ENCODE measurements around the gene FYCO1. TPM values are rescaled to one million over a fixed set of nuclear protein-coding genes. Genes with fewer than 3 reads are reported as not detected.
"Not testable (repeated sequence)": the region's sequence is repeated elsewhere in the genome, so short reads cannot be mapped to it uniquely, and the experiment has no call there.

The FYCO1 gene
- 3.7 TPM for polyA plus RNA-seq (2013, experiment 1 of 2)
- polyA plus RNA-seq (2013, experiment 2 of 2), result 3.6 TPM

DNA sequence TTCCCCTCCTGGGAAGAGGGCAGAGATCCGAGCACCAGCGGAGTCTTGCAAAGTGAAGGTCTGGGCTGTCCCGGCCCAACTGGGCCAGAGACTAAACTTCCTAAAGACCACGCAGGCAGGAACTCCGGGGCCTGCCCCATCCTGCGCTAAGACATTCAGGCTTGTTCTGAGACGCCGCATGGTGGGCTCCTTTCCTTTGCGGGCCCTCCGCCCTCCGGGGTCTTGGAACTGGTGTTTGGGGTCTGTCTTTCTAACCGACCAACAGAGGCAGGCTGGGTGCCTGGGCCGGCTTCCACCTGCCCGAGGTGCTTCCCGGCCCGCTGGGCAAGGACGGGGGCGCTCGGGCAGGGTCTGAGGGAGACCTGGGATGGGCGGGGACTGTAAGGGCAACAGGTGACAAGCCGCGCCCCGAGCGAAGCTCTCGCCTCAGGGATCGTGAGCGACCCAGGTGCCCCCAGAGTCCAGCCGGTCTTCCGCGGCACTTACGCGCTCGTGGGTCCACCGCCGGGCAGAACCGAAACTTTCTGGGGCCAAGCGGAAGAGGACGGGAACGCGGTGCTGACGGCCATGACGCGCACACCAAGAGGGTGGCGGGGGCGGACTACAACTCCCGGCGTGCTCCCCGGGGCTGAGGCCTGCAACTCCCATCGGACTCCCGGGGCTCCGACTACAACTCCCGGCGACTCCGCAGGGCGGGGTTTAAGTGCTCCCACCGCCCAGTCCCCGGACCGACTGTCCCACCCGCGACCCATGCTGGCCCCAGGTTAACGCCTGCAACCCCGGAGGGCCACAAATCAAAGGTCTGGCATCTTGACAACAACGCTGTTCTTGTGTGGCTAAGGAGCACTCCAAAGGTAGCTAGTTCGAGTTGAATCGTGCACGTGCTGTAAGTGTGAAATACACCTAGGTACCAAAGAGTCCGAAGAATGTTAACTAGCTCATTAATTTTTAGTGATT, at the start of gene FYCO1:
Gene FYCO1, minus strand, starts transcription at position 589 of the 957 bp plus-strand sequence. CDS start 10,914 bp downstream, outside the sequence.
- peak; percentile 93 for DNase-seq
- H3K27me3 ChIP-seq (ENCODE audit: insufficient read depth, low read length, poor library complexity), result no peaks in the 10 kb centered on the region
- no peak within 1 kb of the TSS for H3K27ac ChIP-seq (ENCODE audit: low read depth, low read length)
- no CpG with 5 or more reads among the region's 67 CpGs for WGBS (ENCODE audit: extremely low coverage, insufficient coverage, low lambda C conversion rate)
- no peak within 1 kb of the TSS for H2AK5ac ChIP-seq (ENCODE audit: low read length)
- no peak within 1 kb of the TSS for H4K5ac ChIP-seq (ENCODE audit: low read length)
- peak within 1 kb of the TSS; percentile 87 for H3K56ac ChIP-seq (ENCODE audit: low read length)
- peak within 1 kb of the TSS; percentile 89 for H3K23ac ChIP-seq (ENCODE audit: low read length)
- H3K4me2 ChIP-seq (ENCODE audit: low read length), result peak within 1 kb of the TSS; percentile 88
- peak within 1 kb of the TSS; percentile 84 for H3K4me3 ChIP-seq (ENCODE audit: low read length)
- peaks cover 8% of the 10 kb centered on the region for H3K4me1 ChIP-seq (ENCODE audit: control insufficient read depth, low read depth, low read length)
- no peaks in the 10 kb centered on the region for H3K36me3 ChIP-seq (ENCODE audit: control insufficient read depth, insufficient read depth, low read length)
- no peak within 1 kb of the TSS for H2BK120ac ChIP-seq (ENCODE audit: low read depth, low read length)
- H3K18ac ChIP-seq (ENCODE audit: low read length), result no peak within 1 kb of the TSS
- no peak within 1 kb of the TSS for H4K8ac ChIP-seq (ENCODE audit: low read depth, low read length)
- H2BK15ac ChIP-seq (replicated peaks; ENCODE audit: low read depth), result no peak within 1 kb of the TSS
- H2BK5ac ChIP-seq (ENCODE audit: low read length), result no peak within 1 kb of the TSS
- H3K79me1 ChIP-seq (ENCODE audit: low read length), result peaks cover 5% of the 10 kb centered on the region
- no peaks in the 10 kb centered on the region for H3K79me2 ChIP-seq (ENCODE audit: control insufficient read depth, insufficient read depth, low read length)
- no peak within 1 kb of the TSS for H3K4ac ChIP-seq (ENCODE audit: low read depth, low read length)
- H3K9ac ChIP-seq (ENCODE audit: low read length), result peak within 1 kb of the TSS; percentile 72

DNA sequence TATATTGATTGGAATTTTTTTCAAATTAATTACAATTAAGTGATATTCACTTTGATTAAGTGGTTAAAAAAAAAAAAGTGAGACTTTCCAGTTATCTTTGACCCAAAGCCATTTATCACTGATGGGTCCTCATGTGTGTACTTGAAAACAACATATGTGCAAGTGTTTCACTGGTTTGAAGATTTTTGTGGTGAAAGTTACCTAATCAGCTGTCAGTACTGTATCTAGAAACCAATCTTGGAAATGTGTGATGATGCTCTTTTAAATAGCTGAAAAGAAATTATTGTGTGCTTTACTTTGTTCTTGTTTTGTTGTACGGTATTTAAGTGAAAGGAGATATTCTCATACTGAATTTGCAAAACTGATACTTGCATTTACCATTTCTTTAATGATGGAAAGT, 43.3 kb upstream of the FYCO1 start:
- Histone ChIP-seq H3K36me3 (ENCODE audit: control insufficient read depth, insufficient read depth, low read length) (no peaks in the 10 kb centered on the region), H3K4me2 (ENCODE audit: low read length) (no peak overlapping the region), H3K4me3 (ENCODE audit: low read length) (no peak overlapping the region), H2BK120ac (ENCODE audit: low read depth, low read length) (no peak overlapping the region), H3K79me2 (ENCODE audit: control insufficient read depth, insufficient read depth, low read length) (no peaks in the 10 kb centered on the region), H3K79me1 (ENCODE audit: low read length) (no peaks in the 10 kb centered on the region), H3K27ac (ENCODE audit: low read depth, low read length) (no peak overlapping the region), H4K5ac (ENCODE audit: low read length) (no peak overlapping the region), H3K4me1 (ENCODE audit: control insufficient read depth, low read depth, low read length) (no peaks in the 10 kb centered on the region), H3K18ac (ENCODE audit: low read length) (no peak overlapping the region), H3K27me3 (ENCODE audit: insufficient read depth, low read length, poor library complexity) (no peaks in the 10 kb centered on the region), H2BK15ac (replicated peaks; ENCODE audit: low read depth) (no peak overlapping the region), H3K56ac (ENCODE audit: low read length) (no peak overlapping the region), H3K23ac (ENCODE audit: low read length) (no peak overlapping the region), H2AK5ac (ENCODE audit: low read length) (no peak overlapping the region), H3K4ac (ENCODE audit: low read depth, low read length) (no peak overlapping the region), H4K8ac (ENCODE audit: low read depth, low read length) (no peak overlapping the region), H2BK5ac (ENCODE audit: low read length) (no peak overlapping the region), H3K9ac (ENCODE audit: low read length) (no peak overlapping the region)
- no CpG with 5 or more reads among the region's 1 CpG for WGBS (ENCODE audit: extremely low coverage, insufficient coverage, low lambda C conversion rate)
- no peak for DNase-seq

DNA sequence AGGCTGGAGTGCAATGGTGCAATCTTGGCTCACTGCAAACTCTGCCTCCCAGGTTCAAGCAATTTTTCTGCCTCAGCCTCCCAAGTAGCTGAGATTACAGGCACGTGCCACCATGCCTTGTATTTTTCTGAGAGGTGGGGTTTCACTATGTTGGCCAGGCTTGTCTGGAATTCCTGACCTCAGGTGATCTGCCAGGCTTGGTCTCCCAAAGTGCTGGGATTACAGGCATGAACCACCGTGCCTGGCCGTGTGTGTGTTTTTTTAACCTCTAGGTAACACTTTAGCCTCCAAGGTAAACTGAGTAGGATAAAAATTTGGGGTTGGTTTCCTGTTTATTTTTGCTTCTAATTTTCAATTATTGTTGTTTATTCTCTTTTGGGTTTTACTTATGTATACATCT, 42.4 kb upstream of the FYCO1 start:
- not testable (repeated sequence) for H4K8ac ChIP-seq (ENCODE audit: low read depth, low read length); H3K9ac ChIP-seq (ENCODE audit: low read length); H2BK15ac ChIP-seq (replicated peaks; ENCODE audit: low read depth); H3K56ac ChIP-seq (ENCODE audit: low read length); H3K4me1 ChIP-seq (ENCODE audit: control insufficient read depth, low read depth, low read length); H3K27ac ChIP-seq (ENCODE audit: low read depth, low read length); H3K4ac ChIP-seq (ENCODE audit: low read depth, low read length); H2BK5ac ChIP-seq (ENCODE audit: low read length); H2AK5ac ChIP-seq (ENCODE audit: low read length); H2BK120ac ChIP-seq (ENCODE audit: low read depth, low read length); H3K36me3 ChIP-seq (ENCODE audit: control insufficient read depth, insufficient read depth, low read length); H3K4me3 ChIP-seq (ENCODE audit: low read length); H3K18ac ChIP-seq (ENCODE audit: low read length); H3K79me1 ChIP-seq (ENCODE audit: low read length); H3K4me2 ChIP-seq (ENCODE audit: low read length); H3K79me2 ChIP-seq (ENCODE audit: control insufficient read depth, insufficient read depth, low read length); H3K27me3 ChIP-seq (ENCODE audit: insufficient read depth, low read length, poor library complexity); H4K5ac ChIP-seq (ENCODE audit: low read length); DNase-seq; H3K23ac ChIP-seq (ENCODE audit: low read length)
- WGBS (ENCODE audit: extremely low coverage, insufficient coverage, low lambda C conversion rate), result no CpG with 5 or more reads among the region's 3 CpGs

DNA sequence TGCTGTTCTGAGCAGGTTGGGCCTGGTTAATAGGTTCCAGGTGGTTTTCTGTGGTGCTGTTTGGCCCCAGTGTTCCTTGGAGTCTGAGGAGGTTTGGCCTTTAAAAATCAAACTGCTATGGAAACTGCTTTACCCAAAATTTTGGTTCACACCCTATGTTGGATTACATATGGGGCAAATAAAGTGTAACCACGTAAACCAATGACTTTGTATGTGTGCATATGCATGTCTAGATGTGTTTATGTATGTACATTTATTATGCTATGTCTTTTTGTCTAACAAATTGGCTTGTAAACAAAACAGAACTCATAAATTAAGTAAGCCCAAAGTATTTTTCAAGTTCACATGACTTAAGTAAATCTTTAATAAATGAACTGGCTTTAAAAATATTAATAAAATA, 40.6 kb upstream of the FYCO1 start:
- H3K4me1 ChIP-seq (ENCODE audit: control insufficient read depth, low read depth, low read length), result no peaks in the 10 kb centered on the region
- no peaks in the 10 kb centered on the region for H3K36me3 ChIP-seq (ENCODE audit: control insufficient read depth, insufficient read depth, low read length)
- H3K27me3 ChIP-seq (ENCODE audit: insufficient read depth, low read length, poor library complexity), result no peaks in the 10 kb centered on the region
- H3K56ac ChIP-seq (ENCODE audit: low read length), result no peak overlapping the region
- H2BK15ac ChIP-seq (replicated peaks; ENCODE audit: low read depth), result no peak overlapping the region
- no peak overlapping the region for H3K4me3 ChIP-seq (ENCODE audit: low read length)
- H4K8ac ChIP-seq (ENCODE audit: low read depth, low read length), result no peak overlapping the region
- H3K4ac ChIP-seq (ENCODE audit: low read depth, low read length), result no peak overlapping the region
- H3K9ac ChIP-seq (ENCODE audit: low read length), result no peak overlapping the region
- H3K27ac ChIP-seq (ENCODE audit: low read depth, low read length), result no peak overlapping the region
- DNase-seq, result no peak
- no peak overlapping the region for H2BK5ac ChIP-seq (ENCODE audit: low read length)
- no peak overlapping the region for H3K4me2 ChIP-seq (ENCODE audit: low read length)
- H4K5ac ChIP-seq (ENCODE audit: low read length), result no peak overlapping the region
- no peak overlapping the region for H3K18ac ChIP-seq (ENCODE audit: low read length)
- H3K79me1 ChIP-seq (ENCODE audit: low read length), result no peaks in the 10 kb centered on the region
- no peaks in the 10 kb centered on the region for H3K79me2 ChIP-seq (ENCODE audit: control insufficient read depth, insufficient read depth, low read length)
- no peak overlapping the region for H3K23ac ChIP-seq (ENCODE audit: low read length)
- no peak overlapping the region for H2BK120ac ChIP-seq (ENCODE audit: low read depth, low read length)
- no CpG with 5 or more reads among the region's 1 CpG for WGBS (ENCODE audit: extremely low coverage, insufficient coverage, low lambda C conversion rate)
- H2AK5ac ChIP-seq (ENCODE audit: low read length), result no peak overlapping the region

DNA sequence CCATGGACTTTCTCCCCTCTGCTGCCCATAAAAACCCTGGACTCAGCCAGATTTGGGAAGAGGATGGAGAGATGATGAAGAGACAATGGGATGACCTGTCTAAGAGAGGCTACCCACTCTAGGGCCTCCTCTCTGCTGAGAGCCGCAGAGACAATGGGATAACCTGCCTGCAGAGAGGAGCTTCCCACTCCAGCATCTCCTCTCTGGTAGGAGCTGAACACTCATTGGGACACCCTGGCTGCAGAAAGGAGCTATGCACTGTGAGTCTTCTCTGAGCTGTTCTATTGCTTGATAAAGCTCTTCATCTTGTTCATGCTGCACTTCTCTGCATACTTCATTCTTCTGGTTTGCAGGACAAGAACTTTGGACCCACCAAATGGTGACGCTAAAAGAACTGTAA, 36.1 kb upstream of the FYCO1 start:
- WGBS (ENCODE audit: extremely low coverage, insufficient coverage, low lambda C conversion rate), result no CpG with 5 or more reads among the region's 2 CpGs
- no peak overlapping the region for H2AK5ac ChIP-seq (ENCODE audit: low read length)

More for the DNA sequence above, 36.1 kb upstream of the FYCO1 start:
- no peaks in the 10 kb centered on the region for H3K79me1 ChIP-seq (ENCODE audit: low read length)
- DNase-seq, result no peak
- H3K36me3 ChIP-seq (ENCODE audit: control insufficient read depth, insufficient read depth, low read length), result no peaks in the 10 kb centered on the region
- H3K27ac ChIP-seq (ENCODE audit: low read depth, low read length), result no peak overlapping the region
- no peak overlapping the region for H4K8ac ChIP-seq (ENCODE audit: low read depth, low read length)
- H3K27me3 ChIP-seq (ENCODE audit: insufficient read depth, low read length, poor library complexity), result no peaks in the 10 kb centered on the region
- H4K5ac ChIP-seq (ENCODE audit: low read length), result no peak overlapping the region
- no peak overlapping the region for H3K4ac ChIP-seq (ENCODE audit: low read depth, low read length)
- H3K23ac ChIP-seq (ENCODE audit: low read length), result no peak overlapping the region
- no peak overlapping the region for H3K9ac ChIP-seq (ENCODE audit: low read length)
- H3K4me3 ChIP-seq (ENCODE audit: low read length), result no peak overlapping the region
- no peak overlapping the region for H2BK15ac ChIP-seq (replicated peaks; ENCODE audit: low read depth)
- H3K18ac ChIP-seq (ENCODE audit: low read length), result no peak overlapping the region
- no peak overlapping the region for H2BK5ac ChIP-seq (ENCODE audit: low read length)
- no peak overlapping the region for H3K56ac ChIP-seq (ENCODE audit: low read length)
- H3K4me1 ChIP-seq (ENCODE audit: control insufficient read depth, low read depth, low read length), result no peaks in the 10 kb centered on the region
- H3K4me2 ChIP-seq (ENCODE audit: low read length), result no peak overlapping the region
- H2BK120ac ChIP-seq (ENCODE audit: low read depth, low read length), result no peak overlapping the region
- no peaks in the 10 kb centered on the region for H3K79me2 ChIP-seq (ENCODE audit: control insufficient read depth, insufficient read depth, low read length)
